Loucy (cell line): ENCODE data around the gene DENND2A.

Experiments
- CTCF ChIP-seq: fragments of 200-600 bp; sonication (generic); conservative IDR thresholded peaks from 2 replicates; pipeline ENCODE4 v1.5.1; 2014; ENCODE audit warnings: mild to moderate bottlenecking, antibody characterized with exemption, low read length
- EZH2phosphoT487 ChIP-seq: fragments of 200-600 bp; IDR thresholded peaks from 2 replicates; pipeline ENCODE4 v1.6.1; 2018; ENCODE audit warnings: antibody characterized with exemption, mild to moderate bottlenecking, moderate library complexity, borderline replicate concordance

GRCh38 chr7:140625908-140626868, 14.4 kb downstream of the DENND2A start:
- TF ChIP-seq CTCF = no peak
- no peak for TF ChIP-seq EZH2phosphoT487
